T-cell (primary cell): Measurements from ENCODE around the gene CUX1. TPM values are rescaled to one million over a fixed set of nuclear protein-coding genes. Genes with fewer than 3 reads are reported as not detected.
"Not testable (repeated sequence)": the region's sequence is repeated elsewhere in the genome, so short reads cannot be mapped to it uniquely, and the experiment has no call there.

Experiments used
- ATAC-seq, 4 experiments: fragments of 200-7000 bp in 3 of 4; fragments of 150-1000 bp in 1 of 4; cut with Tn5 transposase; replicated peaks in 1 of 4; 1 replicate in 3 of 4; 2 replicates in 1 of 4; pipeline ENCODE4 v1.10.0; 2021; ENCODE audit warnings: moderate library complexity in 3 of 4, mild to moderate bottlenecking in 2 of 4, moderate number of reproducible peaks in 1 of 4
- CTCF ChIA-PET, 2 donors: fragments of 300-600 bp; sonication (Branson Sonifier 250); formaldehyde crosslinking; loops; one replicate each; lab custom pipeline; 2022; ENCODE audit warnings: antibody characterized with exemption in 2 of 2; lab: Charles Lee
- POLR2A ChIA-PET, 2 donors: fragments of 300-600 bp; sonication (Branson Sonifier 250); formaldehyde crosslinking; loops; one replicate each; lab custom pipeline; 2022; ENCODE audit warnings: antibody characterized with exemption in 2 of 2; lab: Charles Lee
- DNase-seq, 35 experiments: peaks; one replicate each; pipeline versions ENCODE4 v3.0.0 to v3.0.0-alpha.2; 2013 to 2023
- H3K27ac ChIP-seq: one replicate; pipeline ENCODE4 v1.5.1; 2013; ENCODE audit warnings: low read length
- H3K27me3 ChIP-seq, 2 experiments: replicated peaks in 1 of 2; 1 replicate in 1 of 2; 2 replicates in 1 of 2; pipeline versions ENCODE4 v1.6.1 to v1.7.0; 2013; ENCODE audit warnings: low read length in 1 of 2, mixed read lengths in 1 of 2; ENCODE audit not compliant: control insufficient read depth in 2 of 2, insufficient read depth in 2 of 2; ENCODE audit errors: extremely low read depth in 1 of 2
- H3K36me3 ChIP-seq, 2 donors: 1 replicate in 1 of 2; 2 replicates in 1 of 2; pipeline versions ENCODE4 v1.6.1 to v1.7.0; 2013; ENCODE audit warnings: low read length in 1 of 2; ENCODE audit not compliant: control insufficient read depth in 2 of 2, insufficient read depth in 1 of 2; ENCODE audit errors: extremely low read depth in 1 of 2
- H3K4me1 ChIP-seq, 2 experiments: 1 replicate in 1 of 2; 2 replicates in 1 of 2; pipeline versions ENCODE4 v1.6.1 to v1.7.0; 2013; ENCODE audit warnings: low read length in 2 of 2, mixed read lengths in 1 of 2; ENCODE audit not compliant: insufficient read depth in 2 of 2, control insufficient read depth in 1 of 2; ENCODE audit errors: extremely low read depth in 1 of 2
- H3K4me3 ChIP-seq, 2 donors: 1 replicate in 1 of 2; 2 replicates in 1 of 2; pipeline versions ENCODE4 v1.5.1 to v1.7.0; 2013; ENCODE audit warnings: mild to moderate bottlenecking in 2 of 2, low read length in 1 of 2, moderate library complexity in 1 of 2; ENCODE audit not compliant: control insufficient read depth in 1 of 2; ENCODE audit errors: extremely low read depth in 1 of 2
- H3K9me3 ChIP-seq: 2 replicates; pipeline ENCODE4 v1.7.0; 2013
- H3K27ac Mint-ChIP-seq, 2 donors: one replicate each; pipeline ENCODE4 v1.8.0; 2020 to 2021; ENCODE audit warnings: mild to moderate bottlenecking in 2 of 2, mixed read lengths in 2 of 2
- H3K27me3 Mint-ChIP-seq, 2 donors: one replicate each; pipeline ENCODE4 v1.8.0; 2021 to 2022; ENCODE audit warnings: mixed read lengths in 2 of 2
- H3K36me3 Mint-ChIP-seq: one replicate; pipeline ENCODE4 v1.8.0; 2021; ENCODE audit warnings: mixed read lengths
- H3K4me1 Mint-ChIP-seq, 3 donors: one replicate each; pipeline ENCODE4 v1.8.0; 2020 to 2022; ENCODE audit warnings: mixed read lengths in 3 of 3, mild to moderate bottlenecking in 1 of 3
- H3K4me3 Mint-ChIP-seq, 3 donors: one replicate each; pipeline ENCODE4 v1.8.0; 2020 to 2022; ENCODE audit warnings: mild to moderate bottlenecking in 3 of 3, mixed read lengths in 3 of 3, moderate library complexity in 3 of 3
- H3K9me3 Mint-ChIP-seq, 3 donors: one replicate each; pipeline ENCODE4 v1.8.0; 2020 to 2022; ENCODE audit warnings: mixed read lengths in 3 of 3
- WGBS: methylation state at CpG from one replicate; pipeline ENCODE4 v1.1.5; 2013; ENCODE audit warnings: missing lambda C conversion rate; ENCODE audit not compliant: insufficient coverage; 5-methylcytosine and 5-hydroxymethylcytosine counted together
- total RNA-seq, 35 experiments: library from RNA in 6 of 35; stranded (reverse) in 6 of 35; fragments of 120-200 nt in 1 of 35; gene quantifications; one replicate each; pipeline versions ENCODE4 v1.2.1 to v1.2.4 and lab custom pipeline; 2013 to 2026

The CUX1 gene
- total RNA-seq, 5 donors from 2014 or later (not counting 1 experiment from before 2014, with no cell fraction given) = 36.9 to 50.2 (median 42.8) TPM

DNA sequence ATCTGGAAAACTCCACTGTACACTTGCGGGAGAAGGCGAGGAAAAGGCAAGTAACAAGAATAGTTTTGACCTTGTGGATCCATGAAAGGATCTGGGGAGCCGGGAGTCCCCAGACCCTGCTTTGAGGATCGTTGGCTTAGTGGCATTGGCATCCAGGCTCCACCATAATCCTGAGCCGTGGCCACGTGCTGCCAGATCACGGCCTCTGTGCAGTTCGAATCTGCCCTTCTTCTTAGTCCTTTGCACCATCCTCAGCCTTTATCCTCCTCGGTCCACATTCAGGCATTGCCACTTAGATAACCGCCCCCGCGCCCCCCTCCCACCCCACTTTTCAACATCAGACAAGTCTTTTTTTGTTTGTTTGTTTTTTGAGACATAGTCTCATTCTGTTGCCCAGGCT is 201.4 kb downstream of the CUX1 start:
- 81% methylated on average over 8 of the region's 12 CpGs for WGBS
- Histone ChIP-seq H3K9me3 (no peaks in the 10 kb centered on the region), H3K27me3 (no peaks in the 10 kb centered on the region), H3K4me1 (no peaks in the 10 kb centered on the region), H3K4me3 (no peak overlapping the region), H3K27ac (no peak overlapping the region), H3K36me3 (no peaks in the 10 kb centered on the region)
- CTCF ChIA-PET = no interaction called here
- ATAC-seq = no peak
- DNase-seq = no peak
- Mint-ChIP-seq H3K36me3 (peaks cover 14% of the 10 kb centered on the region), H3K9me3 (no peaks in the 10 kb centered on the region), H3K4me1 (peaks cover 0 to 6% (median 3%) of the 10 kb centered on the region in 3 donors), H3K27me3 (no peaks in the 10 kb centered on the region), H3K4me3 (no peak overlapping the region), H3K27ac (no peak overlapping the region)
- POLR2A ChIA-PET = no interaction called here

DNA sequence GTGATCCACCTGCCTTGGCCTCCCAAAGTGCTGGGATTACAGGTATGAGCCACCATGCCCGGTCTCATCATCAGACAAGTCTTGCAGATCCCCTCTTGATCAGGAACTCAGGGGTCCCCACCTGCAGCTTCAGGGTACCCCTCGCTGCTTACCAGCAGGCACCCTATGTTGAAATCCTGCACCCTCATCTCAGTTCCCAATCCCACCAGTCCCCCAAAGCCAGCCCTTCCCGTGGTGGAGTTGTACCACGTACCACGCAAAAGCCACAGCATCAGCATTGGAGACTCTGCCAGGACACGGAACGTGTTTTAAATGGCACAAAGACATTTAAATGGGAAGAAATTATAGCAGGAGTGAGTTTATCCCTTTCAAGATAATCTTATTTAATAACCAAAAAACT is 202.0 kb downstream of the CUX1 start:
- no peak for ATAC-seq
- Mint-ChIP-seq H3K9me3 (no peaks in the 10 kb centered on the region), H3K27me3 (no peaks in the 10 kb centered on the region), H3K36me3 (peaks cover 9% of the 10 kb centered on the region), H3K4me3 (no peak overlapping the region), H3K4me1 (peaks cover 0 to 12% (median 7%) of the 10 kb centered on the region in 3 donors), H3K27ac (no peak overlapping the region)
- no peaks in the 10 kb centered on the region for H3K4me1 ChIP-seq
- H3K27me3 ChIP-seq = no peaks in the 10 kb centered on the region
- no peaks in the 10 kb centered on the region for H3K36me3 ChIP-seq
- no peak overlapping the region for H3K27ac ChIP-seq
- POLR2A ChIA-PET = no interaction called here
- CTCF ChIA-PET = no interaction called here
- no peak overlapping the region for H3K4me3 ChIP-seq
- WGBS = 90% methylated on average over 3 of the region's 7 CpGs
- DNase-seq = no peak
- H3K9me3 ChIP-seq = no peaks in the 10 kb centered on the region

DNA sequence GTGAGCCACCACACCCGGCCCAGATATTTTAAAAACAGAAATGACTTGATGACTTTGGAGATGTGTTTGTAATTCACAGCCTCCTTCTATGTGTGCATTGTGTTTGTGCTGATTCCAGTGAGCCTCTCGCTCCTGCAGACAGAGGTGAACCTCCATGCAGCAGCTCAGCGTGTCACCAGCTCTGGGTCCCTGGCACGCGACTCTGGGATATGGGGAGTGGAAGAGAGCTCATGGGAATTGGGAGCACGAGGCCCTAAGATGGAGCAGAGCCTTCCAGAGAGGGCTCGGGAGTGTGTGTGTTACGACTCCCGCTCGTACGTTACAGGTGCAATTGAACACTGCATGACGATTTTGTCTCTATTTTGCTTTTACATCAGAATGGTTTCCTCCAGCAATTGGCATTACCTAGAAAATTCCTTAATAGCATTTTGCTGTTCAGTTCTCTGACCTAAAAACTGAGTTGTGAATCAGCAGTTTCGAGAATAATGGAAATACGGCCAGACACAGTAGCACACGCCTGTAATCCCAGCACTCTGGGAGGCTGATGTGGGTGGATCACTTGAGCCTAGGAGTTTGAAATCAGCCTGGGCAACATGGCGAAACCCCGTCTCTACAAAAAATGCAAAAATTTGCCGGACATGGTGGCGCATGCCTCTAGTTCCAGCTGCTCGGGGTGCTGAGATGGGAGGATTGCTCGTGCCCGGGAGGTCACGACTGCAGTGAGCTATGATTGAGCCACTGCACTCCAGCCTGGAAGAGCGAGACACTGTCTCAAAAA is 204.6 kb downstream of the CUX1 start:
- Mint-ChIP-seq H3K36me3 (no peaks in the 10 kb centered on the region), H3K27ac (no peak overlapping the region)
- no peak overlapping the region for H3K4me3 ChIP-seq

DNA sequence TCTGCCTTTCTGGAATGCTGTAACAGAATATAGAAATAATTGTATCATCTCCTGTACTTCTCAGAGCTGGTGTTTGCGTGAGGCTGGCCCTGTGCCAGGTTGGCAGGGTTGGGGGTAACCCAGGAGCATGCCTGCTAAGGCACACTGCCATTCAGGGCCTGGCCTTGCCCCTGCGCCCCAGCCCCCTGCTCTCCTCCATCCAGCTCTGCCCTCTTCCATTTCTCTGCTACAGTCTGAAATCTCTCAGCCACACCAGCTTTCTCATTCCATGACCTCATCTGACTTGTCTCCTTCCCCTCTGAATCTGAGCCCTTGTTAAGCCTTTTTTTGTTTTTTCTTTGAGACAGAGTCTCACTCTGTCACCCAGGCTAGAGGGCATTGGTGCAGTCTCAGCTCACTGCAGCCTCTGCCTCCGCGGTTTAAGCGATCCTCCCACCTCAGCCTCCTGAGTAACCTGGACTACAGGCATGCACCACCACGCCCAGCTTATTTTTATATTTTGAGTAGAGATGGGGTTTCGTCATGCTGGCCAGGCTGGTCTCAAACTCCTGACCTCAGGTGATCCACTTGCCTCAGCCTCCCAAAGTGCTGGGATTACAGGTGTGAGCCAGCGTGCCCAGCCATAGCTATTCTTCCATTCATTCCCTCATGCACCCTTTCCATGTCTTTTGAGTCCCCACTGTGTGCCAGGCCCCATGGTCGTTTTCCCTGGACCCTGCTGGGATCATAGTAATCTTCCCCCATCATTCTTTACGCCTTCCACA is 206.8 kb downstream of the CUX1 start:
- H3K9me3 Mint-ChIP-seq = no peaks in the 10 kb centered on the region

More for the DNA sequence above, 204.6 kb downstream of the CUX1 start:
- WGBS = 94% methylated on average over 17 of the region's 24 CpGs
- ChIA-PET CTCF (no interaction called here), POLR2A (interaction anchor here in 1 of 2 donors (0.5 kb wide), 1 partner anchor 14 kb away, joined by 3 read pairs; no protein-coding TSS in a partner anchor)
- H3K27me3 Mint-ChIP-seq = no peaks in the 10 kb centered on the region
- H3K4me1 ChIP-seq = peaks cover 0 to 2% of the 10 kb centered on the region in 2 experiments
- H3K4me1 Mint-ChIP-seq = peaks cover 0 to 17% (median 11%) of the 10 kb centered on the region in 3 donors
- no peak for DNase-seq
- no peaks in the 10 kb centered on the region for H3K36me3 ChIP-seq
- H3K27me3 ChIP-seq = no peaks in the 10 kb centered on the region
- ATAC-seq = no peak
- H3K9me3 Mint-ChIP-seq = no peaks in the 10 kb centered on the region
- H3K4me3 Mint-ChIP-seq = no peak overlapping the region
- no peaks in the 10 kb centered on the region for H3K9me3 ChIP-seq
- H3K27ac ChIP-seq = no peak overlapping the region

DNA sequence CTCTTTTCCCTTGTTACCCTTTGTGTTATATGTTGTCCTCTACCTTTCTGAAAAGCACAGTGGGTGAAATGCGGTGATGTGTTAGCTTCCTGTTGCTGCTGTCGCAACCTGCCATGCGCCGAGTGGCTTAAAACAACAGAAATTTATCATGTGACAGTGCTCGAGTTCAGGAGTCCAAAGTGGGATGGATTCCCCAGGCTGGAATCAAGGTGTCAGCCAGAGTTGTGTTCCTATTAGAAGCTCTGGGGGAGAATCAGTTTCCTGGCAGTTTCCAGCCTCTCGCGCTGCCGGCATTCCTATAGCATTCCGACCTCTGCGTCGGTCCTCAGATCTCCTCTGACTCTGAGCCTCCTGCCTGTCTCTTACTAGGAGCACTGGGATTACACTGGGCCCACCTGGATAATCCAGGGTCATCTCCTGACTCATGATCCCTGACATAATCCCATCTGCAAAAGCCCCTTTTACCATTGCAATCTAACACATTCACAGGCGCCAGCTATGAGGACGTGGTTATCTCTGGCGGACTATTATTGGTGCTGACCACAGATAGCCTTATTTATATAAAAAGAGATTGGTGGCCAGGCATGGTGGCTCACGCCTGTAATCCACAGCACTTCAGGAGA is 207.5 kb downstream of the CUX1 start:
- Histone ChIP-seq H3K9me3 (no peaks in the 10 kb centered on the region), H3K36me3 (no peaks in the 10 kb centered on the region), H3K27ac (no peak overlapping the region), H3K4me3 (no peak overlapping the region), H3K27me3 (no peaks in the 10 kb centered on the region), H3K4me1 (peaks cover 7 to 9% of the 10 kb centered on the region in 2 experiments)
- ChIA-PET CTCF (no interaction called here), POLR2A (no interaction called here)
- Mint-ChIP-seq H3K27ac (no peak overlapping the region), H3K36me3 (peaks cover 19% of the 10 kb centered on the region), H3K9me3 (no peaks in the 10 kb centered on the region), H3K4me1 (peaks cover 3 to 22% (median 20%) of the 10 kb centered on the region in 3 donors), H3K27me3 (no peaks in the 10 kb centered on the region), H3K4me3 (no peak overlapping the region)
- ATAC-seq (no peak), DNase-seq (no peak)
- WGBS = 100% methylated on average over 5 of the region's 15 CpGs

More for the DNA sequence above, 206.8 kb downstream of the CUX1 start:
- Mint-ChIP-seq H3K27me3 (no peaks in the 10 kb centered on the region), H3K36me3 (peaks cover 13% of the 10 kb centered on the region), H3K27ac (no peak overlapping the region), H3K4me3 (no peak overlapping the region), H3K4me1 (peaks cover 3 to 22% (median 20%) of the 10 kb centered on the region in 3 donors)
- H3K27me3 ChIP-seq = no peaks in the 10 kb centered on the region
- ATAC-seq (no peak), DNase-seq (no peak)
- CTCF ChIA-PET = no interaction called here
- H3K27ac ChIP-seq = no peak overlapping the region
- no peak overlapping the region for H3K4me3 ChIP-seq
- POLR2A ChIA-PET = interaction anchor here in 1 of 2 donors (0.6 kb wide), 1 partner anchor 234 kb away, joined by 5 read pairs; no protein-coding TSS in a partner anchor
- no peaks in the 10 kb centered on the region for H3K36me3 ChIP-seq
- WGBS = 50% methylated on average over 2 of the region's 10 CpGs
- no peaks in the 10 kb centered on the region for H3K9me3 ChIP-seq
- H3K4me1 ChIP-seq = peaks cover 7 to 9% of the 10 kb centered on the region in 2 experiments

DNA sequence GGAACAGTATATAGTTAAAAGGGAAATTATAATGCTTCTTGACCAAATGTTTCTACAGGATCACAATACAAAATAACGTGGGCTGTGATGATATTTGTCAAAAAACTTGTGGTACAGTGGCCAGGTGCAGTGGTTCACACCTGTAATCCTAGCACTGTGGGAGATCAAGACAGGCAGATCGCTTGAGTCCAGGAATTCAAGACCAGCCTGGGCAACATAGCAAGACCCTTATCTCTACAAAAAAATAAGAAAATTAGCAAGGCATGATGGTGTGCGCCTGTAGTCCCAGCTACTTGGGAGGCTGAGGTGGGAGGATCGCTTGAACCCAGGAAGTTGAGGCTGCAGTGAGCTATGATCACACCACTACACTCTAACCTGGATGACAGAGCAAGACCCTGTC is 208.4 kb downstream of the CUX1 start:
- H3K27ac ChIP-seq, H3K27me3 ChIP-seq, H3K4me1 ChIP-seq, H3K4me3 ChIP-seq, H3K9me3 ChIP-seq, H3K4me3 Mint-ChIP-seq, CTCF ChIA-PET, H3K27ac Mint-ChIP-seq, DNase-seq, H3K36me3 ChIP-seq, H3K9me3 Mint-ChIP-seq, H3K27me3 Mint-ChIP-seq, ATAC-seq, POLR2A ChIA-PET: not testable (repeated sequence)
- H3K4me1 Mint-ChIP-seq = peaks cover 3 to 22% (median 20%) of the 10 kb centered on the region in 3 donors
- no CpG with 5 or more reads among the region's 4 CpGs for WGBS
- peaks cover 19% of the 10 kb centered on the region for H3K36me3 Mint-ChIP-seq
